ENCODE data around the gene PAQR5.
"Not testable (repeated sequence)": the region's sequence is repeated elsewhere in the genome, so short reads cannot be mapped to it uniquely, and the experiment has no call there.

Gene PAQR5

GRCh38 chr15:69346112-69346511, 47.4 kb downstream of the PAQR5 start:
- in situ Hi-C loops (cut with MboI; ENCODE audit: low sequenced_read_pairs) = no loop called here

GRCh38 chr15:69351333-69351732, 52.6 kb downstream of the PAQR5 start:
- in situ Hi-C loops (cut with MboI; ENCODE audit: low sequenced_read_pairs) = no loop called here

GRCh38 chr15:69351884-69352283, 53.2 kb downstream of the PAQR5 start:
- in situ Hi-C loops (cut with MboI; ENCODE audit: low sequenced_read_pairs) = no loop called here

GRCh38 chr15:69357773-69358771, 59.4 kb downstream of the PAQR5 start:
- in situ Hi-C loops (cut with MboI; ENCODE audit: low sequenced_read_pairs) = no loop called here

GRCh38 chr15:69358850-69359249, 60.1 kb downstream of the PAQR5 start:
- in situ Hi-C loops (cut with MboI; ENCODE audit: low sequenced_read_pairs) = no loop called here

GRCh38 chr15:69359722-69360121, 61.0 kb downstream of the PAQR5 start:
- in situ Hi-C loops (cut with MboI; ENCODE audit: low sequenced_read_pairs) = no loop called here

- in situ Hi-C loops (cut with MboI; ENCODE audit: low sequenced_read_pairs) = no loop called here
Measured at GRCh38 chr15:69360642-69361041, 61.9 kb downstream of the PAQR5 start.

- in situ Hi-C loops (cut with MboI; ENCODE audit: low sequenced_read_pairs) = no loop called here
Measured at GRCh38 chr15:69367236-69367635, 68.5 kb downstream of the PAQR5 start.

- in situ Hi-C loops (cut with MboI; ENCODE audit: low sequenced_read_pairs) = no loop called here
Measured at GRCh38 chr15:69369631-69370030, 70.9 kb downstream of the PAQR5 start.

GRCh38 chr15:69373406-69373805, 74.7 kb downstream of the PAQR5 start:
- in situ Hi-C loops (cut with MboI; ENCODE audit: low sequenced_read_pairs) = no loop called here

- in situ Hi-C loops (cut with MboI; ENCODE audit: low sequenced_read_pairs) = no loop called here
Measured at GRCh38 chr15:69375151-69375790, 76.6 kb downstream of the PAQR5 start.

GRCh38 chr15:69377216-69377970, 78.7 kb downstream of the PAQR5 start:
- in situ Hi-C loops (cut with MboI; ENCODE audit: low sequenced_read_pairs) = no loop called here

GRCh38 chr15:69380100-69380725, 81.5 kb downstream of the PAQR5 start:
- in situ Hi-C loops (cut with MboI; ENCODE audit: low sequenced_read_pairs) = no loop called here

- in situ Hi-C loops (cut with MboI; ENCODE audit: low sequenced_read_pairs) = no loop called here
Measured at GRCh38 chr15:69380726-69381105, 82.0 kb downstream of the PAQR5 start.

- in situ Hi-C loops (cut with MboI; ENCODE audit: low sequenced_read_pairs) = not testable (repeated sequence)
Measured at GRCh38 chr15:69382176-69382575, 83.5 kb downstream of the PAQR5 start.

GRCh38 chr15:69384066-69384465, 85.4 kb downstream of the PAQR5 start:
- in situ Hi-C loops (cut with MboI; ENCODE audit: low sequenced_read_pairs) = not testable (repeated sequence)

GRCh38 chr15:69384626-69385598, 86.2 kb downstream of the PAQR5 start:
- in situ Hi-C loops (cut with MboI; ENCODE audit: low sequenced_read_pairs) = no loop called here

- in situ Hi-C loops (cut with MboI; ENCODE audit: low sequenced_read_pairs) = no loop called here
Measured at GRCh38 chr15:69385831-69386230, 87.1 kb downstream of the PAQR5 start.

GRCh38 chr15:69386284-69386683, 87.6 kb downstream of the PAQR5 start:
- in situ Hi-C loops (cut with MboI; ENCODE audit: low sequenced_read_pairs) = no loop called here

GRCh38 chr15:69388260-69388705, 89.6 kb downstream of the PAQR5 start:
- in situ Hi-C loops (cut with MboI; ENCODE audit: low sequenced_read_pairs) = no loop called here
